HG03135 (cell line): Measurements from ENCODE around the gene SKOR1.

Experiments used
- ATAC-seq: cut with Tn5 transposase; IDR thresholded peaks from one replicate; pipeline ENCODE4 v1.9.1; 2021; ENCODE audit warnings: mild to moderate bottlenecking, moderate library complexity; ENCODE audit not compliant: unreplicated experiment

SKOR1 gene

DNA sequence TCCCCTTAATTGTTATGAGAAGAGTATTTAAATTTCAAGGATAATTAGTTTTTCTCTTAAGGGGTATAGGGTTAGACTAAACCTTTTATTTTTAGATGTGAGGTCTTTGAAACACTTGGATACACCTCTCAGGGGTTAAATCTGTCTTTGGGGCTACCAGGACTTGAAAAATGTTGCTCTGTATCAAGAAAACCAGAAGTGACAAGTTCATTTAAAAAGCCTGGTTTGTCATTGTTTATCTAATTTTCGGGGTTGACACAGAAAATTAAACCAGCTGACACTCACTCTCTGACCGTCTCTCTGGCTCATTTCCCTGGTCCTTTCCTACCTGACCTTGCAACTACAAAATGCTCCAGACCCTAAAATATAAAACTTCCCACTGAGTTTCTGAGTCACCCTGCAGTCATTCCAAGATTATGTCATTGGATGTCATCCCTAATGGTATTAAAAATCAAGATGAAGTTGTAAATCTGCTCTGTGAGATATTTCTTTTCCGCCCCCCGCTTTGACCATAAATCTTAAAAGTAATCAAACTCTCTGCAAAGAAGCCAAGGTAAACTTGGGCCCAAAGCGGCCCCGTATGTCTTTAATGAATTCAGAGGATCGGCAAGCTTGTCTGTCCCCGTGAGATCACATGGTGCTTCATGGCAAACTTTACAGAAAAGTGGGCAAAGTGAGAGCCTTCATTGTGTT is 32.9 kb upstream of the SKOR1 start:
- ATAC-seq = no peak

DNA sequence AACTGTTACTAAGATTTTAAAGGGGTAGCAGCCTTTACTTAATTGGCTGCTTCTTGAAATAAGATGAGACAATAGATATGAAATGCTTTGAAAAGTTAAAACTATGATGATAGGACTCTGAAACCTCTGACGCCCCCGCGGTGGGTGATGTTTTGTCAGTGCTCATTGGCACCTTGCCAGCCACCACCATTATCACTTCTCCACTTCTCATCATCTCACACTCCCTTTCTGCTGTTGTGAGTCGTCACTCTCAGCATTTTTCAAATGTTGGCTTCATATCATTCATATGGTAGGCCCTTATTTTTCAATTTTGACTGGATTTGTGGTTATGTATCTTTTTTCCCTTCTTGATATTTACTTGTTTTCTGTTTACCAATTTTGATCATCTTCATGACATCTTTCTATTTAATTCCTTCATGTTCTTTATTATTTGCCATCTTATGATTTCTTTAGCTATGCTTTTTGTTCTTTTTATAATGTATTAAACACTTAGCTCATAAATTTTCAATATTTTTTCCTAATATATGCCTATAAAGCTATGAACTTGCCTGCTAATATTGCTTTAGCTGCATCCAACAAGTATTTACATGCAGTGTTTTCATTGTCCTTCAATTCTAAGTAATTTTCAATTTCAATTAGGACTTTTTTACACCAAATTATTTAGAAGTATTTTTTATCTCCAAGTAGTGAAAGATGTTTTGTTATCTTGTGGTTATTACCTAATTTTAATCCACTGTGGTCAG is 30.3 kb upstream of the SKOR1 start:
- ATAC-seq = no peak

- no peak for ATAC-seq
Observed at GRCh38 chr15:67796196-67797127, 28.8 kb upstream of the SKOR1 start.

DNA sequence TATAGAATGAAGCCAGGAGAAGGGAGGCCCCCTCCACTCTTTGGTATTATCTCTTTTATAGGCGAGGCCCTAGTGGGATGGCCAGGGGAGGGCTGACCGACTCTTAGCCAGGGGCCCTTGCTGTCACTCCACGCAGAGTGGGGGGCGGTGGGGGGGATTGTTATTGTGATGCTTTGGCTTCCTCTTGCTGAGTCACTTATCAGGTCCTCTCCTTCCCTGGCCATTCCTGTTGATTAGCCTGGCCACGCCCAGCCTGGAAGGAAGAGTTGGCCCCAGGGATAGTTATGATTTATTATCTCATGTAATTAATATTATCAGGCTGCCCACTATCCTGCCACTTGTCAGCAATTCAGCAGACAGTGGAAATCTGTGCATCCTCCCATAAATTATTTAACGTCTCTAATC is 25.5 kb upstream of the SKOR1 start:
- ATAC-seq = no peak

DNA sequence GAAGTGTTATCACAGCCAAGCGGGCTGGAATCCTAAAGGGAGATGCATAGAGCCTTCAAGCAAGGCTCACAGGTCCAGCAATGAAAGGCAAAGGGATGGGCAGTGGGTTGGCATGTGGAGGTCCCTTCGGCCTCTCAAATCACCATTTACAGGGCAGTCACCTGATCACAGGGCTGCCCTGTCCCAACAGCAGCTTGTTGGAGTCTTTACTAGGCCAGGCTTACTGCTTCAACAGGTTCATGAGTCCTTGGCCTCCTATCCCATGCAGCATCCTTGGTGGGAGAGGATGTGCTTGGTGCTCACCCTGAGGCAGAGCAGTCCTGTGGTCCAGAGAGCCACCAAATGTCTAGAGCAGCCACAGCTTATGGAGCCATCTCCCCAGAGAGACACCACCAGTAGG is 24.2 kb upstream of the SKOR1 start:
- no peak for ATAC-seq

DNA sequence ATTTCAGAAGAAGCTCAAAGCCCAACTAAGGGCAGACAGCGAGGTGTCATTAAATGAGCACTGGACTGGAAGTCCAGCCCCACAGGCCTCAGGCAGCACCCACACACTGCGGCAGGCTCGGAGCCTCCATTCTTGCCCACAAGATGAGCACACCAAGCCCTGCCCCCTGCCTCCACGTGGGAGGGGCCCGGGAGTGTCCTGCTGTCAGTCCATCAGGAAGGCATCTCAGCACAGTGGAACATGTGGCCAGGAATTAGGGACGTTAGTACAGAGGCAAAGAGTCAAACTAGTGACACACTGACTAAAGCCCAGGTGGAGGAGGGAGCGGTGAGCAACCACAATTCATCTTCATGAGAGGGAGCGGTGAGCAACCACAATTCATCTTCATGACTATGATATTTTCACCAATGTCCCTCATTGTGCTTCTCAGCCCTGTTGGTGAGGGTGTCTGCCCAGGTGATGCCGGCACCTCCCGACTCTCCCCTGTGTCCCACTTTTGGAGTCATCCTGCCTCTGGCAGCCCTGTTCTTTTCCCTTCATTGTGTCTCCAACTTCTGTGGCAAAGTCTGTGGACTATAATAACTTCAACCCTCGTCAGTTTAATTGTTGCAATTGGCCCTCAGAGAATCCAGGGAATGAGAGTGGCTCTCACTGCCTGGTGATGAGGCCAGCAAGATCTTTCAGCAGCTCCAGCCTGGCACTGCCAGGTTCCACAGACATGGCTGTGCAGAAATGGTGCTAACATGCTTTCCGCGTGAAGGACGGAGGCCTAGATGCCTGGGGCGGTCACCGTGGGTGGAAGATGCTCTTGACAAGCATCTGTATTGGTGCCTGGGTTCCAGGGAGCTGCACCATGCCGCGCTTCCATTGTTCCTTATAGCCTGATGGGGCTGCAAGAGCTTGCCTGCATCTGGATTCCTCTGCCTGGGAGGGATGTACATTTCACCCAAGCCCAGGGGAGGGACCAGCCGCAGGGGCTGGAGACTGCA is 23.1 kb upstream of the SKOR1 start:
- ATAC-seq = no peak

DNA sequence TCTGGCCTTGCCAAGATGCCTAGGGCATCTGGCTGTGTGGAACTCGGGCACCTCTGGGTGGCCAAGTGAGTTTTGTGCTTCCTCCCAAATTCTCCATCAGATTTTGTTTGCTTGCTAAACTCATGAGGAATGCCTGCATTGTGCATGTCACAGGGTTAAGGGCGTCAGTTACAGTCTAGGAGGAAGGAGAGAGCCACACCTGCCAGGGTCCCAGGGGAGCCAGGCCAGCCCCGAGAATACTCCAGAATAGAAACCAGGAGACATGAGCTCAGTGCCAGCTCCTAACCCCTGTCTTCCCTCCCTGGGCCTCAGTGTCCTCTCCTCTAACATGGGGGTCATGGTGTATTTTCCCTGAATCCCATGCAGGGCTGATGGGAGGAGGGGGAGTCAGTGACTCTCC is 22.0 kb upstream of the SKOR1 start:
- ATAC-seq = no peak

- ATAC-seq = no peak
Observed at GRCh38 chr15:67803996-67804843, 21.1 kb upstream of the SKOR1 start.

- no peak for ATAC-seq
Observed at GRCh38 chr15:67805008-67805665, 20.2 kb upstream of the SKOR1 start.

- ATAC-seq = no peak
Observed at GRCh38 chr15:67805666-67806516, 19.4 kb upstream of the SKOR1 start.

- no peak for ATAC-seq
Observed at GRCh38 chr15:67806536-67806935, 18.8 kb upstream of the SKOR1 start.

DNA sequence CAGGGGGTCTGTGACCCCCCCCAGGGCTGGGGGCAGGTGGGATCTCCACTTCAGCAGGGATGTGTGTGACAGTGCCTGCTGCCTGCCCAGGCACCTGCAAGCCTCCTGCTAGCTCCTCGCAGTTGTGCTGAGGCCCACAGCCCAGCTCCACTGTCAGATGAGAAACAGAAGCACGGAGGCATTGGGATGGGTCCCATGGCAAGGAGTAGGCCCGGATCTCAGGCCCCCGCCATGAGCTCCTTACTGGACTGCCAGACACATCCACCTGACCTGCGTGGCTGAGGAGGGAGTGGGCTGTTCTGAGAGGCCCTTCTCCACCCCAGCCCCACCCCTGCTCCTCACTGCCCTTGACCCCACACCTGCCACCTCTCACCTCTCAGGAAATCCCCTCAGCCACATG is 18.2 kb upstream of the SKOR1 start:
- ATAC-seq = no peak

- no peak for ATAC-seq
Observed at GRCh38 chr15:67807836-67808235, 17.5 kb upstream of the SKOR1 start.

DNA sequence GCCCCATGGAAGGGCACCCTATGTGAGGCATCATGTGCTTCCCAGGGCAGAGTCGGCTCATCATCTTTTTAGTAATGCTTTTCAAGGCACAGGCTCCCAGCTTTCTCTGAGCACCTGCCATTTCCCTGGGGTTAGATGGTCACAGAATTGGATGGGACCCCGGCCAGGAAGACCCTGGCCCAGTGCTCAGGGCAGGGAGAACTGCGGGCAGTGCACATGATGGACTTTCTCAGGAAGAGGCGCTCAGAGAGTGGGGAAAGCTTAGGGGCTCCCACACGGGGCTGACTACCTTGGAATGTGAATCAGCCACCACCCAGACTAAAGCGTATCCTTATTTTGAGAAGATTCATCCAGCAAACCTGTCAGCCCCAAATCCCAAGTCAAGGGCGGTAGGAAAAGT is 16.5 kb upstream of the SKOR1 start:
- no peak for ATAC-seq

DNA sequence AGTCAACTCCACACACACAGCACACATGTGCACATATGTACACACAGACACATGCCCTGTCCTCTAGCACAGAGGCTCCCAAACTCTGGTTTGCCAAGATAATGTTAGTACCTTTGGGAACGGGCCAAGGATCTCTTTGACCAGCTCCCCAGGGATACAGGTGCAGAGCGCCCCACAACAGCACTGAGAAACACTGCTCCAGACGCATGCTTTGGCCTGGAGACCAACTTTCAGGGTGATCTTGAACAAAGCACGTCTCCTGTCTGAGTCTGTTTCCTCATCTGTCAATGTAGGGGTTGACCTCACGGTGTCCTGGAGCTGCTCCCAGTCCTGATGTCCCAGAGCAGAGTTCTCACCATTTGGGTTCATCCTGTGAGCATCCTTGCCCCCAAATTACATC is 15.9 kb upstream of the SKOR1 start:
- no peak for ATAC-seq

DNA sequence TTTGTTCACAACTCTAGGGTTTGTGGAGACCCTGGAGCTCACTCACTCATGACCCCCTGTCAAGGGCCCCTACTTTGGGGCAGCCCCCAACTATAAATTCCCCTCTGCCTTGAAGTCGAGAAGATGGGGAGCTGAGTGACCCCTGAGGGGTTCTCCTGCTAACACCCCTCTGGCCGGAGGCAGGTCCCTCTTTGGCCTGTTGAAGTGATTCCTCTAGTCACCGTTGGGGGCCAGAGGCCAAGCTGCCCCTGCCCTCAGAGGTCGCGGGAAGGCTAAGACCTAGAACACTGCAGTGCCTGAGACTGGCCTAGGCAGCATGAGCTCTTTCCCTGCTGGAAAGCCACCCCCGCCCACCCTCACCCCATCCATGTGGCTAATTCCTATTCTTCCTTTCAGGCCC is 15.4 kb upstream of the SKOR1 start:
- no peak for ATAC-seq

DNA sequence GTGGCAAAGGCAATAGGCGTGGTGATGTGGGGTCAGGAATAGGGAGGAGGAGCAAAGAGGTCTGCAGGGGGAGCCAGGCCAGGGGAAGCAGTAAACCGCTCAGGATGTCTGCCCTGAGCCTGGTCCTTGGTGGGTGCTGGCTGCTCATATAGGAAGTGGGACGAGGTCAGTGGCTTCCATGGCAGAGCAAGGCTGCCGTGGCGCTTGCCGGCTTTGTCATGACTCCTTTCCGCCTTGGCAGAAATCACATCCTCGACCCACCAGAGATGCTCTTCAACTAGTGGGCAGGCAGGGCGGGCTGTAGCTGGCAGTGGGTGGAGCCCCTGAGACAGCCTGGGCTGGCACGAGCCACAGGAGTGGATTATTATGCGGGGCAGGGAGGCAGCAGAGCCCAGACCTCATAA is 13.1 kb upstream of the SKOR1 start:
- ATAC-seq = no peak

- ATAC-seq = no peak
Observed at GRCh38 chr15:67813104-67813634, 12.1 kb upstream of the SKOR1 start.
